ENCODE results near the gene SET.

GRCh38 chr9:128687453-128687852 is 1.6 kb upstream of the SET start:
- TF ChIP-seq, protein P1, sequence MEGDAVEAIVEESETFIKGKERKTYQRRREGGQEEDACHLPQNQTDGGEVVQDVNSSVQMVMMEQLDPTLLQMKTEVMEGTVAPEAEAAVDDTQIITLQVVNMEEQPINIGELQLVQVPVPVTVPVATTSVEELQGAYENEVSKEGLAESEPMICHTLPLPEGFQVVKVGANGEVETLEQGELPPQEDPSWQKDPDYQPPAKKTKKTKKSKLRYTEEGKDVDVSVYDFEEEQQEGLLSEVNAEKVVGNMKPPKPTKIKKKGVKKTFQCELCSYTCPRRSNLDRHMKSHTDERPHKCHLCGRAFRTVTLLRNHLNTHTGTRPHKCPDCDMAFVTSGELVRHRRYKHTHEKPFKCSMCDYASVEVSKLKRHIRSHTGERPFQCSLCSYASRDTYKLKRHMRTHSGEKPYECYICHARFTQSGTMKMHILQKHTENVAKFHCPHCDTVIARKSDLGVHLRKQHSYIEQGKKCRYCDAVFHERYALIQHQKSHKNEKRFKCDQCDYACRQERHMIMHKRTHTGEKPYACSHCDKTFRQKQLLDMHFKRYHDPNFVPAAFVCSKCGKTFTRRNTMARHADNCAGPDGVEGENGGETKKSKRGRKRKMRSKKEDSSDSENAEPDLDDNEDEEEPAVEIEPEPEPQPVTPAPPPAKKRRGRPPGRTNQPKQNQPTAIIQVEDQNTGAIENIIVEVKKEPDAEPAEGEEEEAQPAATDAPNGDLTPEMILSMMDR (optimal IDR thresholded peaks at IDR 0.05 in 1 of 3, IDR thresholded peaks at IDR 0.05 in 1 of 3, conservative IDR thresholded peaks at IDR 0.05 in 1 of 3; ENCODE audit: extremely low read depth in 1 of 3, insufficient read depth in 2 of 3, low read length in 3 of 3) = no peak
- no peak for TF ChIP-seq EZH2 (IDR thresholded peaks at IDR 0.05; ENCODE audit: low read length)
